ENCODE data around the gene PLEKHD1. TPM values are rescaled to one million over a fixed set of nuclear protein-coding genes. Genes with fewer than 3 reads are reported as not detected.
A peak's percentile ranks its signal among the peaks of the same experiment; 100 is the strongest.

PLEKHD1 gene
- total RNA-seq, 1 donor from 2014 or later: 1.1 TPM

DNA sequence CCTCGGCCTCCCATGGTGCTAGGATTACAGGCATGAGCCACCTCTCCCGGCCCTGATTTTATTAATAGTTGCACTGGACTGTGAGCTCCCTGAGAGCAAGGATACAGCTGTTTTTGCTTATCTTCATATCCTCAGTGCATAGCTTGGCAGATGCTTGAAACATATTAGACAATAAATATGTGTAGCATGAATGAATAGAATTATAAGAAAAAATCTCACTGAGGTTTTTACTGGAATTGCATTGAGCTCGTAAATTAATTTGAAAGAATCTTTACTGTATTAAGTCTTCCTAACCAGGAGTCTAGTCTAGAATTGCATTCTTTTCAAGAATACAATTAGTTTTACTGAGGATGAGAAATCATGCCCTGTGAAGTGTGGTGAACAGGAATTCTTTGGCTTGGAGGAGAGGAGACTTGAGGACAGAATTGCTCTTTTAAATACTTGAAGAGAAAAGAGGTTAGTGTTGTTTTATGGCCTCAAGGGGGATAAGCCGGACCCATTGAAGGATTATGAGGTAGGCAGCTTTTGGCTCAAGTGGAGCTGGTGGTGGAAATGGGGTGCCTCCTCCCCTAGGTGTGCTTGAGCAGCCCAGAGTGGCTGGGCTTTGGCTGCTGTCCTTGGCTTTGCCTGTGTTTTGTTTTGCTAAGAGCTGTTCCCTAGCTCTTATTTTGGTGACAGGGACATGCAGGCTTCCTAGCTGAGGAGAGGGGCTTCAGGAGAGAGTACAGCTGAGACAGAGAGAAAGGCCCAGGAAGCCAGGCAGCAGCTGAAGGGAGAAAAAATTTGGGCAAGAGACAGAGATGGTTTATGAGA is 34.0 kb downstream of the PLEKHD1 start:
- no peak for DNase-seq (ENCODE audit: low read depth)

DNA sequence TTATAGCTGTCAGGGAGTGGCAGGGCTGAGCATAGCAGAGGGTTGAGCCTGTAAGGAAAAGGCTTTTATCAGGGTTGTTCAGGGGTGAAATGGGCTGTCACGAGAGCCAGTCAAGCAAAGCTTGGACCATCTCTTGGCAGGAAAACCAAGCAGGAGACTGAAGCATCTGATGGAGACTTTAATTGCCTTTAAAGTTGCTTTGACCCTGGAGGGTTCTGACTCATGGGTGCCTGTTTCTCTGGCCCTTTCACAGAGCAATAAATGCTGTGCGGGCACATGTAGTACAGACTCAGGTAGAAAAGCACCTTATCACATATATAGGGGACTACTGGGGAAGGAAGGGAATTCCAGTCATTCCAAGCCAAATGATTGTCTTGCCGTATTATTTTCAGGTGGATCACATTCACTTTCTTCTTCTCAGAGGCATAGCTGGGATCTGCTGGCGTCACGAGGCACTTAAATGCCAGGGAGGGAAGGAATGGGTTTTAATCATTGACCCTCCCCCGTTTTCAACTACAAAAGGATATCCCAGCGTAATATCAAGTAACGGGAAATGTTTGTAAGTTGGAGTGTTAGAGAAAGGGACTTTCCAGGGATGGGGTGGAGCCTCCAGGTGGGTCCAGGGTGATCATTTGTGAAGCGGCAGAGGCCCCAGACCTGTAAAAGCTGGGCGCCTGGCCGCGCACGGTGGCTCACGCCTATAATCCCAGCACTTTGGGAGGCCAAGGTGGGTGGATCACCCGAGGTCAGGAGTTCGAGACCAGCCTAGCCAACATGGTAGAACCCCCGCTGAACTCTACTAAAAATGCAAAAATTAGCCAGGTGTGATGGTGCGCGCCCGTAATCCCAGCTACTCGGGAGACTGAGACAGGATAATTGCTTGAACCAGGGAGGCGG is 34.9 kb downstream of the PLEKHD1 start:
- DNase-seq (ENCODE audit: low read depth): no peak

- no peak for DNase-seq (ENCODE audit: low read depth)
Observed at GRCh38 chr14:69522026-69522425, 37.5 kb downstream of the PLEKHD1 start.

- no peak for DNase-seq (ENCODE audit: low read depth)
Observed at GRCh38 chr14:69525896-69526295, 41.4 kb downstream of the PLEKHD1 start.

DNA sequence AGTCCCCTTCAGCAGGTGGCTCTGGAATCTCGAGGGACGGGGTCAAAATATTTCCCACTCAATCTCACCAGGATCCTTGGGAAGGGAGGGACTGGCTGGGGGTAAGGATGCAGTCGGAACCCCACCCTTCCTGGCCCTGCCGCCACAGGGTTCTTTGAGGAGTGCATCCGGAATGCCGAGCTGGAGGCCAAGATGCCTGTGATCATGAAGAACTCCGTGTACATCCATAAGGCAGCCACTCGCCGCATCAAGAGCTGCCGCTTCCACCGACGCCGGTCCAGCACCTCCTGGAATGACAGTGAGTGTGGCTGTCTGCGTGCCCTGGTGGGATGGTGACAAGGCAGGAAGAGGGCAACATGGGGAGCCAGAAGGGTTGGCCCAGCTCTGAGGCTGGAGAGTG is 43.1 kb downstream of the PLEKHD1 start:
- no peak for DNase-seq (ENCODE audit: low read depth)

DNA sequence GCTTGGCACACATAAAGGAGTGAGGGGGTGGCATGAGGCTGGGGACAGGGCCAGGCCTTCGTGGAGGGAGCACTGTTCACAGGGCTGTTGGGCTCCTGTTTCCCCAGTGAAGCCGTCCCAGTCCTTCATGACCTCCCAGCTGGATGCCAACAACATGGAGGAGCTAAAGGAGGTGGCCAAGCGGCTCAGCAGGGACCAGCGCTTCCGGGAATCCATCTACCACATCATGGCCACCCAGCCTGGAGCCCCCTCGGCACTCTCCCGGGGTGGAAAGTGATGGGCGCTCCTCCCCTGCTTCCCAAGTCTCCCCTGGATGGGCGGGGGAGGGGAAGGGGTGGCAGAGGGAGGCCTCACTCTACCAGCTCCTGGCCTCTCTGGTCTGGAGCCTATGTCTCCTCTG is 43.6 kb downstream of the PLEKHD1 start:
- no peak for DNase-seq (ENCODE audit: low read depth)

GRCh38 chr14:69528930-69529329 is 44.4 kb downstream of the PLEKHD1 start:
- no peak for DNase-seq (ENCODE audit: low read depth)

- no peak for DNase-seq (ENCODE audit: low read depth)
Observed at GRCh38 chr14:69529563-69529962, 45.0 kb downstream of the PLEKHD1 start.

- no peak for DNase-seq (ENCODE audit: low read depth)
Observed at GRCh38 chr14:69530095-69530494, 45.6 kb downstream of the PLEKHD1 start.

- DNase-seq (ENCODE audit: low read depth): no peak
Observed at GRCh38 chr14:69531135-69531534, 46.6 kb downstream of the PLEKHD1 start.

DNA sequence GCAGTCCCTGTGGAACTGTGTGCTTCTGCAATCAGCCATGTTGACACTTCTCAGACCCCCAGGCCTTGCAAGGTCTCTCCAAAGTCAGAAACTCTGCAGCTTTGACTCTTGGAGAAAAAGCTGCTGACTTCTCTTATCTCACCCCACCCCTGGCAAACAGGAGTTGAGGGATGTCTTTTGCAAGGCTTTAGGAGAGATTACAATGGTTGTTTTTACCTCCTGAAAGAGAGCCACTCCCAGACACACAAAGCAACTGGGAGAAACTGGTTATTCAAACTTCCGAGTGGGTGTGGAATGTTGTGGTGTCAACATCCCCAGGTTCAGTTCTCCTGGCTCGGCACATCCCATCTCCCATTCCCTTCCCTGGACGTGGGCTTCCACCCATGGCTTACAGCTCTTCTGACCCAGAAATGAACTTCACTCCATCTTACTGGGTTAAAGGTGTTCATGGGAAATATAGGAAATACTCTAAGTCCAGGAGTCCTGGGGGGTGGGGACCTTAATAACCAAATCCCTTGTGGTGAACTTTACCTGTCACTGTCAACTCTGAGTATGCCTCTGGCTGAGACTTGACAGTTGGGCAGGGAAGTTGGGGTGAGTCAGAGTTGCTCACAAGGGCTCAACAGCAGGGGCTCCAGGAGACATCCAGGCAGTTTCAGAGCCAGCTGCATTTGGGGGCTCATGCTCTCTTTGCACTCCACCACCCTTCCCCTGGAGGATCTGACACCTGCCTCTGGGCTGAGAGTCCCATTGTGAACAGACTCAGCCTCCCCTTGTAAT is 48.2 kb downstream of the PLEKHD1 start:
- no peak for DNase-seq (ENCODE audit: low read depth)

DNA sequence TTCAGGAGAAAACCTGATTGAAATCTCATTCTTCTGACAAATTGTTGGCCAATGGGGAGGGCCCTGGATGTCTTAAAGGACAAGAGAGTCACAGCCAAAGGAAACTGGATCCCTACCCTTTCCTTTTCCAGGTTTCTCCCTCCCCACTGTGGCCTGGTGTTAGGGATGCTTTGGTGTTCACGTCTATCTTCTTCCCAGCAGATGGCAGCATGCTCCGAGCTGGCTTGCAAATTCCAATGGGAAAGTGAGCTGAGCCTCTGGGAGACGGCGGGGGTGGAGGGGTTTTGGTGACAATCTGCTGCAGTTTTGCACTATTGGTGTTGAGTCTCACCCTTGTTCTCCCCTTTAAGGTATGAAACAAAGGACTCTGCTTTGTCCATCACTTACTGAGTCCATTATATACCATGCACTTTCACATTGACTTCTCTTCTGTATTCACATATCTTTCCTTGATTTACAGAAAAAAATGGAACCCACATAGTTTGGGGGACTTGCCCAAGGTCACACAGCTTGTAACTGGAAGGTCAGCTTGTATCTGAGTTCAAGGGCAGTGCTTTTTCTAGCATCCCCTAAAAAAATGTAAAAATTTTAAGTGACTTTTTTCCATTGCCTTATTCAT is 50.8 kb downstream of the PLEKHD1 start:
- peak; percentile 64 for DNase-seq (ENCODE audit: low read depth)

DNA sequence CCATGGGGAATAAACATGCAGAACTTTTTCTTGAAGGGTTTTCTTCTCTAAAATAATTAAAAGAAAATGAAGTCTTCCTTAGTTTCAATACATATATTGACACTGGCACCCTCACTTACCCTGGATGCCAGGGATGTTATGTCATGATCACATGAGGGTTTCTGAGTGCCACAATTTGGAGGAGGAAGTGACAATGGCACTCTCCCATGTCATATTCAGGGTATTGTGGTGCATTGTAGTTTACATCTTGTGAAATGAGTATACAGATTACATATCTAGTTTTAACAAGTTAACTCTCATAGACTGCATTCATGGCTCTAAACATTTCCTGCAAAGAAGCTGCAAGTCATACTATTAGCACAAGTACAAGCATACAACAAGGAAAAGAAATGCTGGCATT is 52.4 kb downstream of the PLEKHD1 start:
- no peak for DNase-seq (ENCODE audit: low read depth)

DNA sequence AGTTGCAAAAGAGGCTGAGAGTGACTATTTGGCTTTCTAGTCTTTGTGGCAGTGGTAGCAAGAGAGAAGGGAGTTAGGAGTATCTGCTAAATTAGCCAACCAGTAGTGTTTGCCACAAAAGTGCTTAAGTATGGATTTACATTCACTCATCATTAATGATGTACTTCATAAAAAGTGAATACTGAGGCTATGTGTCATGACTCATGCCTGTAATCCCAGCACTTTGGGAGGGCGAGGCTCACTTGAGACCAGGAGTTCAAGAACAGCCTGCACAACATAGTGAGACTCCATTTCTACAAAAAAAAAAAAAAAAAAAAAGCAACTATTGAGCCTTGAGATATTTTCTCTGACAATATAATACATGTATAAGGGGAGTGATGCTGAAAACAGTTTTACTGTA is 53.4 kb downstream of the PLEKHD1 start:
- no peak for DNase-seq (ENCODE audit: low read depth)

- DNase-seq (ENCODE audit: low read depth): no peak
Observed at GRCh38 chr14:69538766-69539165, 54.2 kb downstream of the PLEKHD1 start.

GRCh38 chr14:69539631-69540410 is 55.3 kb downstream of the PLEKHD1 start:
- no peak for DNase-seq (ENCODE audit: low read depth)

- DNase-seq (ENCODE audit: low read depth): no peak
Observed at GRCh38 chr14:69540654-69541335, 56.3 kb downstream of the PLEKHD1 start.

DNA sequence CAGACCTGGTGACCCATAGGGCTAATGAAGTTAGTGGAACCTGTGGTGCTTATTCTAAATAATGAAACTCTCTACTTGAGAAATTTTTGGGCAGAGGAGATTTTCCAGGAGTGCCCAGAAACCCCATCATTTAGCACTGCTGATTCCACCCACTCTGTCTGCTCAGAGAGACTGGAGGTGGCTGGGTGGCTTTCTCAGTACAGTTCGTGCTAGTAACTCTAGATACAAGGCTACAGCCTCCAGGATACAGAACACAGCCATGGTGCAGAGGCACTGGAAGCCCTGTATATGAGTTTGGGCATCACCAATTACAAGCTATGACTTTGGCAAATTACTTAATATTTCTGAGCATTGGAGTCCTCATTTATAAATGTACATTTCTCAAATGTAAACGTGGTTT is 57.8 kb downstream of the PLEKHD1 start:
- DNase-seq (ENCODE audit: low read depth): no peak

DNA sequence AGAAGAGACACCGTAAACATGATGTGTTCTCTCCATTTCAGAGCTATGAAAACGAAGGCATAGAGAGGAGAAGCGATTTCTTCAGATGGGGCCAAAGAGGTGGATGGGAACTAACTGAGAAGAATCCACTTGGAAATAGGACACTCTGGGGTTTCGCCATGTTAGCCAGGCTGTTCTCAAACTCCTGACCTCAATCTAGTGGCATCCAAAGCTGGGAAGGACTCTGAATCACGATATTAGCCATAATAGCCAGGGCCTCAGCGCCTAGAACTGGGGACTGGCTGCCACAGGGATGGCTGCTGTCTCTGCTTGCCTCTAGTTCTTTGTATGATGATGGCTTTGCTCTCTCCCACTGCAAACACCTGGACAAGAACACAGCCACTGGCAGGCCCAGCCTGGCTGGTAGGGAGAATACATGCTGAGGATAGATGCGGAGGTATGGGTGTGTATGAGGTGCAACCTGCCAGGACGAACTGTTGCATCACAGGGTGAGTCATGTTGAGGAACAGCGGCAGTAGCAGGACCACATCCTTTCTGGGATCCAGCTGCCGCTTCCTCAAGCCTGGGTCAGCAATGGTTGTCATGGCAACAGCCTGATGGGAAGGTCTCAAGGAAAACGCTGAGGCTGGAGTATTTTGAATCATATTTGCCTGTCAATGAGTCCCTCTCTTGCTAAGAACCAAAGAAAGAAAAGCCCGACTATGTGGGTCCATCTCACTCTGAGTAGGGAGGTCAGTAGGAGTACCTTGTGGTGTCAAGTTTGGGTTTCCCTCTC is 59.0 kb downstream of the PLEKHD1 start:
- DNase-seq (ENCODE audit: low read depth): peak; percentile 66

Measured in myocyte (in vitro differentiated cells).